Panc1 (cell line): ENCODE results near the gene TMEM203. TPM values are rescaled to one million over a fixed set of nuclear protein-coding genes. Genes with fewer than 3 reads are reported as not detected.

ENCODE experiments used
- ATAC-seq: fragments of 200-7000 bp; cut with Tn5 transposase; 2 replicates; pipeline ENCODE4 v1.9.1; 2020; ENCODE audit warnings: mild to moderate bottlenecking, moderate library complexity
- BruUV-seq: library from RNA; stranded (reverse); fragments of 400-500 nt; replicated peaks from 2 replicates; lab custom pipeline; 2021; lab: Mats Ljungman, UMichigan
- CTCF ChIA-PET: fragments of 300-600 bp; sonication (Branson Sonifier 250); formaldehyde crosslinking; loops from one replicate; lab custom pipeline; 2022; ENCODE audit warnings: antibody characterized with exemption; lab: Charles Lee
- POLR2A ChIA-PET: fragments of 300-600 bp; sonication (Branson Sonifier 250); formaldehyde crosslinking; loops from one replicate; lab custom pipeline; 2022; ENCODE audit warnings: antibody characterized with exemption; lab: Charles Lee
- DNase-seq: peaks from one replicate; pipeline ENCODE4 v3.0.0-alpha.2; 2010; ENCODE audit warnings: low read depth, low spot score
- H3K27ac ChIP-seq: 2 replicates; pipeline ENCODE4 v1.5.1; 2011; ENCODE audit warnings: mild to moderate bottlenecking, low read length, inconsistent platforms
- H3K27me3 ChIP-seq: fragments of 200-500 bp; sonication (Bioruptor generic); 2 replicates; pipeline ENCODE4 v1.6.0; 2014; ENCODE audit warnings: low read length, inconsistent platforms; ENCODE audit not compliant: control insufficient read depth, insufficient read depth
- H3K36me3 ChIP-seq: fragments of 200-500 bp; sonication (Bioruptor generic); 2 replicates; pipeline ENCODE4 v1.5.1; 2014; ENCODE audit warnings: inconsistent platforms, mild to moderate bottlenecking, low read length, moderate library complexity; ENCODE audit not compliant: control insufficient read depth, insufficient read depth
- H3K4me1 ChIP-seq: 2 replicates; pipeline ENCODE4 v1.5.1; 2011; ENCODE audit warnings: inconsistent platforms, mild to moderate bottlenecking, low read length, moderate library complexity; ENCODE audit not compliant: control insufficient read depth, insufficient read depth
- H3K4me3 ChIP-seq, 2 experiments: 2 replicates each; pipeline ENCODE4 v1.5.1; 2011 to 2012; ENCODE audit warnings: low read depth in 2 of 2, low read length in 2 of 2, mild to moderate bottlenecking in 2 of 2, inconsistent platforms in 1 of 2, moderate library complexity in 1 of 2
- H3K9me3 ChIP-seq: fragments of 200-500 bp; sonication (Bioruptor generic); 2 replicates; pipeline ENCODE4 v1.5.1; 2014; ENCODE audit warnings: low read depth, mild to moderate bottlenecking, inconsistent platforms, low read length, moderate library complexity; ENCODE audit not compliant: control insufficient read depth, insufficient read depth
- CTCF ChIP-seq: fragments of 450-650 bp; IDR thresholded peaks from 2 replicates; pipeline ENCODE4 v1.5.1; 2017; ENCODE audit warnings: mild to moderate bottlenecking
- POLR2AphosphoS5 ChIP-seq: IDR thresholded peaks from 2 replicates; pipeline ENCODE4 v1.6.1; 2012; ENCODE audit warnings: mild to moderate bottlenecking, low read depth, low read length, moderate library complexity
- REST ChIP-seq, 2 experiments: IDR thresholded peaks; 2 replicates each; pipeline ENCODE4 v1.6.1; 2011 to 2012; ENCODE audit warnings: low read depth in 2 of 2, control low read depth in 1 of 2, low read length in 1 of 2, mild to moderate bottlenecking in 1 of 2, moderate library complexity in 1 of 2; ENCODE audit not compliant: insufficient read depth in 1 of 2
- SIN3A ChIP-seq: IDR thresholded peaks from 2 replicates; pipeline ENCODE4 v1.6.1; 2012; ENCODE audit warnings: low read depth, mild to moderate bottlenecking, low read length, moderate library complexity, borderline replicate concordance; ENCODE audit not compliant: insufficient read depth
- TCF7L2 ChIP-seq: IDR thresholded peaks from 2 replicates; pipeline ENCODE4 v1.6.1; 2011; ENCODE audit warnings: mild to moderate bottlenecking, low read depth, low read length, inconsistent platforms
- in situ Hi-C: cut with HindIII; loops from 2 replicates; pipeline ENCODE4 v1.10.0; 2016; ENCODE audit warnings: low sequenced_read_pairs, low pct_unique_long_range_greater_than_20kb
- intact Hi-C: fragments of 100-400 bp; cut with micrococcal nuclease; formaldehyde crosslinking; loops from one replicate; pipeline ENCODE4 v1.10.0; 2022; ENCODE audit not compliant: unreplicated experiment
- total RNA-seq: library from RNA; stranded (reverse); gene quantifications from one replicate; pipeline ENCODE4 v1.2.1, GENCODE V29; 2021; ENCODE audit not compliant: unreplicated experiment

The TMEM203 gene
- total RNA-seq, 1 experiment from 2014 or later, result 25.4 TPM

GRCh38 chr9:137213160-137214060, 8.0 kb upstream of the TMEM203 start:
- in situ Hi-C loops, result no loop called here
- ATAC-seq (no peak), DNase-seq (no peak)
- no TSS peak for BruUV-seq
- CTCF ChIA-PET, result interaction anchor here (0.5 to 1.3 kb wide), 4 partner anchors 10 to 23 kb away, joined by 3 to 10 read pairs (median 4); partner anchors contain the start of gene RNF224
- Histone ChIP-seq H3K27ac (no peak overlapping the region), H3K4me3 (no peak overlapping the region), H3K4me1 (peaks cover 8% of the 10 kb centered on the region), H3K9me3 (no peaks in the 10 kb centered on the region), H3K36me3 (no peaks in the 10 kb centered on the region), H3K27me3 (no peaks in the 10 kb centered on the region)
- intact Hi-C loops, result no loop called here
- TF ChIP-seq SIN3A, result no peak
- TF ChIP-seq CTCF, result peak; percentile 69
- no peak for TF ChIP-seq TCF7L2
- POLR2A ChIA-PET, result no interaction called here

GRCh38 chr9:137212520-137212919, 7.1 kb upstream of the TMEM203 start:
- peaks cover 8% of the 10 kb centered on the region for H3K4me1 ChIP-seq
- intact Hi-C loops, result no loop called here
- H3K27me3 ChIP-seq, result no peaks in the 10 kb centered on the region
- no TSS peak for BruUV-seq
- ChIA-PET CTCF (interaction anchor here (0.5 to 0.6 kb wide), 2 partner anchors 11 to 22 kb away, joined by 3 to 10 read pairs; no protein-coding TSS in a partner anchor), POLR2A (no interaction called here)
- no peak for ATAC-seq
- no peak for DNase-seq
- in situ Hi-C loops, result no loop called here
- TF ChIP-seq SIN3A (no peak), POLR2AphosphoS5 (no peak)
- no peaks in the 10 kb centered on the region for H3K36me3 ChIP-seq
- no peak overlapping the region for H3K4me3 ChIP-seq
- H3K27ac ChIP-seq, result no peak overlapping the region
- no peaks in the 10 kb centered on the region for H3K9me3 ChIP-seq

- H3K27me3 ChIP-seq, result no peaks in the 10 kb centered on the region
- no peaks in the 10 kb centered on the region for H3K9me3 ChIP-seq
- no peak for DNase-seq
- CTCF ChIA-PET, result no interaction called here
- ATAC-seq, result no peak
- H3K27ac ChIP-seq, result no peak overlapping the region
- no peak for TF ChIP-seq POLR2AphosphoS5
- no peak for TF ChIP-seq REST (IDR thresholded peaks at IDR 0.05; ENCODE audit: insufficient read depth in 1 of 2, low read depth in 2 of 2, low read length in 1 of 2)
- TF ChIP-seq CTCF, result no peak
- TF ChIP-seq SIN3A, result no peak
- TF ChIP-seq TCF7L2, result no peak
- in situ Hi-C loops, result no loop called here
- H3K36me3 ChIP-seq, result no peaks in the 10 kb centered on the region
- peaks cover 6% of the 10 kb centered on the region for H3K4me1 ChIP-seq
- intact Hi-C loops, result no loop called here
- BruUV-seq, result no TSS peak
- no peak overlapping the region for H3K4me3 ChIP-seq
- POLR2A ChIA-PET, result no interaction called here
Observed at GRCh38 chr9:137211532-137211931, 6.1 kb upstream of the TMEM203 start.
